PC-9 (cell line): ENCODE results near the gene NFYC.

Source experiments
- EZH2 ChIP-seq: fragments of 200-600 bp; sonication (generic); IDR thresholded peaks from 2 replicates; pipeline ENCODE4 v1.8.0; 2017; ENCODE audit warnings: antibody characterized with exemption, low read depth
- TF ChIP-seq, protein P1 (sequence below): fragments of 200-600 bp; sonication (generic); conservative IDR thresholded peaks from 2 replicates; pipeline ENCODE4 v1.6.1; 2017; ENCODE audit warnings: mixed run types, antibody characterized with exemption, mild to moderate bottlenecking, moderate library complexity

GRCh38 chr1:40649592-40649930 is 41.9 kb upstream of the NFYC start:
- TF ChIP-seq, protein P1, sequence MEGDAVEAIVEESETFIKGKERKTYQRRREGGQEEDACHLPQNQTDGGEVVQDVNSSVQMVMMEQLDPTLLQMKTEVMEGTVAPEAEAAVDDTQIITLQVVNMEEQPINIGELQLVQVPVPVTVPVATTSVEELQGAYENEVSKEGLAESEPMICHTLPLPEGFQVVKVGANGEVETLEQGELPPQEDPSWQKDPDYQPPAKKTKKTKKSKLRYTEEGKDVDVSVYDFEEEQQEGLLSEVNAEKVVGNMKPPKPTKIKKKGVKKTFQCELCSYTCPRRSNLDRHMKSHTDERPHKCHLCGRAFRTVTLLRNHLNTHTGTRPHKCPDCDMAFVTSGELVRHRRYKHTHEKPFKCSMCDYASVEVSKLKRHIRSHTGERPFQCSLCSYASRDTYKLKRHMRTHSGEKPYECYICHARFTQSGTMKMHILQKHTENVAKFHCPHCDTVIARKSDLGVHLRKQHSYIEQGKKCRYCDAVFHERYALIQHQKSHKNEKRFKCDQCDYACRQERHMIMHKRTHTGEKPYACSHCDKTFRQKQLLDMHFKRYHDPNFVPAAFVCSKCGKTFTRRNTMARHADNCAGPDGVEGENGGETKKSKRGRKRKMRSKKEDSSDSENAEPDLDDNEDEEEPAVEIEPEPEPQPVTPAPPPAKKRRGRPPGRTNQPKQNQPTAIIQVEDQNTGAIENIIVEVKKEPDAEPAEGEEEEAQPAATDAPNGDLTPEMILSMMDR: no peak
- TF ChIP-seq EZH2: no peak
